Adrenal gland (tissue), 5 donors: ENCODE results near the gene CLEC19A.

Experiments used
- CTCF ChIP-seq, 6 experiments: fragments of 450-650 bp in 4 of 6; fragments of 200-600 bp in 2 of 6; sonication (generic) in 1 of 6; IDR thresholded peaks; 1 replicate in 5 of 6; 2 replicates in 1 of 6; pipeline versions ENCODE4 v1.5.1 to v1.8.0; 2016 to 2021; ENCODE audit warnings: antibody characterized with exemption in 6 of 6, mild to moderate bottlenecking in 2 of 6, moderate library complexity in 1 of 6
- POLR2A ChIP-seq, 2 donors: fragments of 450-650 bp; IDR thresholded peaks; one replicate each; pipeline ENCODE4 v1.6.1; 2017; ENCODE audit warnings: antibody characterized with exemption in 2 of 2, mild to moderate bottlenecking in 2 of 2, moderate library complexity in 1 of 2
- donor health status: DM: no; HTN: no; CAD: no.

GRCh38 chr16:19316846-19317245 is 31.3 kb downstream of the CLEC19A start:
- TF ChIP-seq POLR2A (IDR thresholded peaks at IDR 0.05) (no peak), CTCF (IDR thresholded peaks at IDR 0.05) (no peak)
